NCI-H2171 treated with DMSO at 0.1 percent for 48 hours (cell line): ENCODE measurements around the gene OR11H1.
"Not testable (repeated sequence)": the region's sequence is repeated elsewhere in the genome, so short reads cannot be mapped to it uniquely, and the experiment has no call there.

Experiments used
- DNase-seq: peaks from one replicate; lab custom pipeline; 2025; lab: John Stamatoyannopoulos, UW

The OR11H1 gene, protein sequence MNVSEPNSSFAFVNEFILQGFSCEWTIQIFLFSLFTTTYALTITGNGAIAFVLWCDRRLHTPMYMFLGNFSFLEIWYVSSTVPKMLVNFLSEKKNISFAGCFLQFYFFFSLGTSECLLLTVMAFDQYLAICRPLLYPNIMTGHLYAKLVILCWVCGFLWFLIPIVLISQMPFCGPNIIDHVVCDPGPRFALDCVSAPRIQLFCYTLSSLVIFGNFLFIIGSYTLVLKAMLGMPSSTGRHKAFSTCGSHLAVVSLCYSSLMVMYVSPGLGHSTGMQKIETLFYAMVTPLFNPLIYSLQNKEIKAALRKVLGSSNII

DNA sequence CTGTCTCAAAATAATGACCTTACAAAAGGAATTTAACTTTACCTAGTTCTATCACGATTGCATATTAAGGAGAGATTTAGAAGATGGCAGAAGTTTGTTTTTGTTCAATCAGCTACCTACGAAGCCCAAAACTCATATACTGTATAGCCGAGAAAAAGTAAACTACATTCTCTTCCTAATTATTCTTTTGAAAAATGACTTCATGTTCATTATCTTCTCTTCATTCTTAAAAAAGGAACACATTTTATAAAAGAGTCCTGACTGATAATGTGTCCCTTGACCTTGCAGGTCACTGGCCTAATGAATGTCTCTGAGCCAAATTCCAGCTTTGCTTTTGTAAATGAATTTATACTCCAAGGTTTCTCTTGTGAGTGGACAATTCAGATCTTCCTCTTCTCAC is at the start of gene OR11H1:
OR11H1 (plus strand) TSS at position 301 of the 400 bp plus-strand sequence; CDS start at position 301, 0 bp downstream.
- not testable (repeated sequence) for DNase-seq

DNA sequence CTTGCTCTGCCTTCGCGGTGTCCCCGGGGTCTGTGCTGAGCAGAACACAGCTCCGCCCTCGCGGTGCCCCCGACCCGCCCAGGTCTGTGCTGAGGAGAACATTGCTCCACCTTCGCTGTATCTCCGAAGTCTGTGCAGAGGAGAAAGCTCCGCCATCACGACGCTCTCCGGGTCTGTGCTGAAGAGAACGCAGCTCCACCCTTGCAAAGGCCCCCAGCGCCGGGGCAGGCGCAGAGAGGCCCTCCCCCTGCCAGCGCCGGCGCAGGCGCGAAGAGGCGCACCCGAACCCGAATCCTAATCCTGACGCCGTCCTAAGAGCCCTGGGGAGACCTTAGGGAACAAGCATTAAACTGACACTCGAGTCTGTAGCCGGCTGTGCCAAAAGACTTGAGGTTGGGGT is 18.0 kb upstream of the OR11H1 start:
- DNase-seq: not testable (repeated sequence)

DNA sequence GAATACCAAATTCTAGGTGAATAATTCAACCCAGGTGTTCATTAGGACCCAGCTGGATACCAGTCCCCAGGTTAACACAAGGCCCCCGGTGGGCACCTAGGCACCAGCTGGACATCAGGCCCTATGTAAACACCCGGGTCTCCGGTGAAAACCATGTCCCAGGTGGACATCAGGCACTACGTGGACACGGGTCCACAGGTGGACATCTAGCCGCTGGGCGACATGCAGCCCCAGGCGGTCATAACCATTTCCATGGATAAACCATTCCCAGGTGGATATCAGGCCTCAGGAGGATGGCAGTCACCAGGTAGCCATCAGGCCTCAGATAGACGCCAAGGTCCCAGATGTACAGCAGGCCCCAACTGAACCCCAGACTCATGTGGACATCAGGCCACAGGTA is 12.1 kb upstream of the OR11H1 start:
- DNase-seq: not testable (repeated sequence)

DNA sequence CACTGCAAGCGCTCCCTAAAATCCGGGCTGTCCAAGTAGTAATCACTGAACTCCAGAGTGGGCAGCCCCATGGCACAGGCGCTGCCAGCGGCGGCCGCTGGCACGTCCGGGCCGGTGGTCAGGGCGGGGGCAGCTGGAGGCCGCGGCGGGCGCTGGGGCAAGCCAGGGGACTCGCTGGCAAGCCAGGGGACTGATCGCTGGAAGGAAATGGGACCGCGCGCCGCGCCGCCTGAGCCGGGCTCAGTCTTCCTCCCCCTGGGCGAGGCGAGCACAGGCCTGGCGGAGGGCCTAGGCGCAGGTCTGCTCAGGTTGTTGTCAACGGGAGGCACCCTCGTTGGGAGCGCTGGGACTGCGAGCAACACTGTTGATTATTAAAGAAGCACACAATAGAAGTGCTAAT is 25.8 kb downstream of the OR11H1 start:
- DNase-seq: not testable (repeated sequence)

DNA sequence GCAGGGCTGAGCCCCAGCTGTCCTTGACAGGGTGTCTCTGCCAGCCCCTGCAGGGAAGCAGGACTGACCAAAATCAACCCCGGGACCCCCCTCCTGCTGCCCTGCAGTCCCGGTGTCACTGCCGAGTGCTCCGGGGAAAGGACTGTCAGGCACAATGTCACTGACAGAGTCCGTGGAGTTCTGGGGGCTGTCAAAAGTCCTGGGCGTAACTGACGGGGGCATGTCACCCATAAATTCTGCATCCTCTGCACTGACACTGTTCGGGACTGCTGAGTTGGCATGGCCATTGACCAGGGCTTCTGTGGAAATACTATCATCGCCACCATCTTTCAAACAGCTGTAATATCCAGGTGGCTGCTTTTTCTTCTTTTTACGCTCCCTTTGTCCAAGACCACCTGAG is 35.5 kb downstream of the OR11H1 start:
- DNase-seq: not testable (repeated sequence)

DNA sequence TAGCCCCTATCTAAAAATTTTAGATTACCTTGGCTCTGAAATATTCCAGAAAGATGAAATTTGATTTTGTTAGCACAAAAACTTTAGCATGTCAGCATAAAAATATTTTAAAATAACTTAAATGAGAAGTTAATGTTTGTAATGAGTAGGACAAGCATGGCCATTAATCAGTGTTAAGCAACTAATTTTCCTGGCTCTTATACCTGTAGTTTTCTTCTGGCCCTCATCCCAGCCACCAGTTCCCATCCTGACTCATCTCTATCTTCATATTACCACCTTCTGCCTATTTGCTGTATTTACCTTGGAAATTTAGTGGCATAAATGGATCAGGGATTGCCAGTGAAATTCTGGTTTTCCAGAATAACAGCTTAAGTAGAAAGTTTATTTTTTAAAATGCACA is 37.1 kb downstream of the OR11H1 start:
- not testable (repeated sequence) for DNase-seq
